Stimulated activated CD8-positive, alpha-beta memory T cell treated with anti-CD3 and anti-CD28 coated beads, Interleukin-12 subunit alpha, Interleukin-12 subunit beta, amount 100 ng/mL, for 1 hour (primary cell): Measurements from ENCODE around the gene PEX12.
"Not testable (repeated sequence)": the region's sequence is repeated elsewhere in the genome, so short reads cannot be mapped to it uniquely, and the experiment has no call there.

Experiments
- DNase-seq: peaks from one replicate; pipeline ENCODE4 v3.0.0-alpha.2; 2020; ENCODE audit warnings: low read depth

The PEX12 gene

DNA sequence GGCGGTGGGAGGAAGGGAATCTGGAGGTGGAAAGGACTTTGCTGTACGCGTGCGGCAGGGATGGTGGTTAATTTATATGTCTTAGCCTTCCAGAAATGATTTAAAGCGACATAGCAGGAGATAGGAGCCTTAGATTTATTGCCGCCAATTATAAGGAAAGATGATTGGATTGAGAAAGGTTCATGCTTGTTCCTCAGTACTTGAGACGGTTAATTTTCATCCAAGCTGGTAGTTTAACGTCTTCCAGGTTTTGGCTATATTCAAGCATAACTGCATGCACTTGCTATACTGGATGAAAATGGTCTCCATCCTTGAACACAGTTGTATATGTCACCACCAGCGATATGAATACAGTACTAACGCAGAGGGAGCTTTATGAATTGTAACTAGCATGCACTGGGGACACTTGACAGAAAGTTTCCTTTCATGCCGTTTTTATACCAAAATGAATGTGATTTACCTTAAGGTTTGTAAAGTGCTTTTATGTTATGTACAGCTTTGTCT lies 610 bp upstream of the PEX12 start:
- DNase-seq = no peak

DNA sequence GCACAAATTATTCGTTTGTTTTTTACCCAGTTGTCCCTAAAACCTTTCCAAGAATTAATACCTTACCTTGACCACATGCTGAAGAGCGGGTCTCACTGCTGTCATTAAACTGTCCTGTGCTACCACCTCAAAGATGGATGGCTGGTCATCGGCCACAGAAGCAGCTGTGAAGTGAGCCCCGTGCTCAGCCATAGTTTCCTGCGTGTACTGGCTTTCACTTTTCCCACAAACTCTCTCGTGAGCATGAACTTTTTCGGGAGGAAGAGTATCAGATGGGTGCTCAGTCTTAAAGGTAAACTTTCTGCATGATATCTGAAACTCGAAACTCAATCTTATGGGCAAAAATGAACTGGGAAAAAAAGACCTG lies 558 bp downstream of the PEX12 start:
- DNase-seq = no peak

DNA sequence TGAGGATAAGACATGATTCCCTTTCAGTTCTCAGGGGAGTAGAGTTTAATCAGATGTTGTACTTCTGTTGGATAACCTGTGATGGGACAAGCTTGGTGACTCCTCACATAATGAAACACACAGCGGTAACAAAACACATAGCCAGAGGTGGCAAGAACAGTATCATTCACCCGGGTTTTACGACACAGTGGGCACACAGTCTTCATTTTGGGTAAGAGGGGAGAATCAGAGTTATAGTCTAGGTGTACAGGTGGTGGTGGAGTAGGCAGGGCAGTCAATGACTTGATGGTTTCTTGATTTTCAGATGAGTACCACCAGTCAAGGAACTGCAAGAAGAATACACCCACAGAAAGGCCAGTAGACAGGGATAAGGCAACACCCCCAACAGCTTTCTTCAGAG lies 2.6 kb downstream of the PEX12 start:
- no peak for DNase-seq

- DNase-seq = no peak
Observed at GRCh38 chr17:35569405-35569804, 9.0 kb downstream of the PEX12 start.

GRCh38 chr17:35568561-35568960 lies 9.8 kb downstream of the PEX12 start:
- no peak for DNase-seq

GRCh38 chr17:35566968-35567367 lies 11.4 kb downstream of the PEX12 start:
- no peak for DNase-seq

GRCh38 chr17:35563181-35563580 lies 15.2 kb downstream of the PEX12 start:
- DNase-seq = not testable (repeated sequence)

GRCh38 chr17:35560703-35561102 lies 17.7 kb downstream of the PEX12 start, which contains the start of gene SLFN14:
SLFN14 (minus strand) TSS chr17:35560819; CDS start chr17:35558062, 2,757 bp downstream.
- DNase-seq = no peak

DNA sequence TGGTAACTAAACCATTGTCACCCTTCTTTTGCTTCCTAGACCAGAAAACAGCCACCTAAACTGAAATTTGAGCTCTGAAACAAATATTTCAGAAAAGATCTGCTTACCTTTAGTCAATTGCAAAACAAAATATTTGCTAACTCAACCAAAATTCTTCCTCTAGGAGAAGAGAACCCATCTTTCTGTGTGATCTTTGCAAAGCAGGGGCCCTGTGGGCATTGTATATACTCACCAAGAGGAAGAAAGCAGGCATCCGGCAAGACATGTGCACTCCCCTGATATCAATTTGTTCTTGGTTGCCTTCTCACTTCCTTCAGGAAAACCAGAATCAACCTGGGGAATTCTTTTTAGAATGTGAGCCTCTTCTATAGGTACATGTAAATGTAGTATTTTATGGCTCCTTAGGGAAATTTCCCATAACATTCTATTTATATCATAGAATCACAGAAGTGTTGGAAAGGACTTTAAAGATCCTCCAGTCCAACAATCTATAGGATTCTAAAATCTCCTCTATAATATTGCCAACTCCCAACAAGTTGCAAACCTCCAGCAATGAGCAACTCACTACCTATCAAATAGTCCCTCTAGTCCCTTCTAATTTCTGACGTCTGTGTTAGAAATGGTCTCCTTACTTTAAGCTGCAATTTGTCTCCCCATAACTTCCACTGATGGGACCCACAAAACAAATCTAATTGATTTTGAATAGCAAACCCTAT lies 18.7 kb downstream of the PEX12 start:
- DNase-seq = no peak

- no peak for DNase-seq
Observed at GRCh38 chr17:35557353-35557752, 21.0 kb downstream of the PEX12 start.

- no peak for DNase-seq
Observed at GRCh38 chr17:35555691-35556090, 22.7 kb downstream of the PEX12 start.

DNA sequence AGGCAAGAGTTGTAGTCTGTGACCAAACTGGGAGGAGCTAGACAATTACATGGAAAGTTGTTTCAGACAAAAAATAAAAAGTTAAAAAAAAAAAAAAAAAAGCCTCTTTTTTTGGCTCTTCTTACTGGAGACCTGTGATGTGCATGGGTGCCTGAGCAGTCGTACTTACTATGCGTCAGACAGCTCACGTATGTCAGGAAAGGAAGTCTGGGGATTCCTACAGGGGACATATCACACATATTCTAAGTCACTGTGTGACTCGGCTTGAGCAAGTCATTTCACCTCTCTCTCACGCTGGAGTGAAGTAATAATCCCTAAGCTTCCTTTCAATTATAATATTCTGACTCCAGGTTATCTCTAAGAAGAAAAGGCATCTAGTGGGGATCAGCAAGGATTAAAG lies 23.7 kb downstream of the PEX12 start:
- no peak for DNase-seq

DNA sequence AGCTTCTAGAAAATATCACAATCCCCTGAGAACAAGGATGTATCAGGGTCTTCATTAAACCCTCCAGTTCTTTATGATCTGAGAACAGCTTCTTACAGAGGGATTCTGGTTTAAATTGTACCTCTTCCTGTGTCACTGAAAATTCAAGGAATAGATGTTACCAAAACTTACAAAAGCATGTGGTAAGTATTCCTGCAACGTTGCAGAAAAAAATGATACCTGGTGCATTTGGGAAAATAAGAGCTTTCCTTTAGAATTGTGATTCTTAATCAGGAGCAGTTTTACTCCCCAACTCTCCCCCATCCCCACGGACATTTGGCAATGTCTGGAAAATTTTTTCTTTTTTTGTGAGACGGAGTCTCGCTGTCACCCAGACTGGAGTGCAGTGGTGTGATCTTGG lies 25.1 kb downstream of the PEX12 start:
- no peak for DNase-seq

DNA sequence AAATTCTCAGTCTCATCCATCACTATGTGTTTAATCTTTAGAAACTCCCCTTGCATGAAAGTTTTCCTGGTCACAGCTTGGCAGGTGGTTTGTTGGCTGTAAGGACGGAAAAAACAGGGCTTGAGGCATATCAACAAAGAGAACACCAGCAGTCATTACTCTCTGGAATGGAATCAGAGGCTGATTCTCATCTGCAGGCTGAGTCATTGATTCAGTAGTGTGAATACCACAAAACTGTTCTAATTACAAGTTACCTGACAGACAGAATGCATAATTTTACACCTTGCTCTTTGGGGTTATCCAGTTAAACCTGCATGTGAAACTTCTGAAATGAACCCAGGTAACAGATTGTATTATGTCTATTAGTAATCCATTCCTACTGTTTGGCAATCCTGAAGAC lies 29.4 kb downstream of the PEX12 start:
- DNase-seq = no peak

DNA sequence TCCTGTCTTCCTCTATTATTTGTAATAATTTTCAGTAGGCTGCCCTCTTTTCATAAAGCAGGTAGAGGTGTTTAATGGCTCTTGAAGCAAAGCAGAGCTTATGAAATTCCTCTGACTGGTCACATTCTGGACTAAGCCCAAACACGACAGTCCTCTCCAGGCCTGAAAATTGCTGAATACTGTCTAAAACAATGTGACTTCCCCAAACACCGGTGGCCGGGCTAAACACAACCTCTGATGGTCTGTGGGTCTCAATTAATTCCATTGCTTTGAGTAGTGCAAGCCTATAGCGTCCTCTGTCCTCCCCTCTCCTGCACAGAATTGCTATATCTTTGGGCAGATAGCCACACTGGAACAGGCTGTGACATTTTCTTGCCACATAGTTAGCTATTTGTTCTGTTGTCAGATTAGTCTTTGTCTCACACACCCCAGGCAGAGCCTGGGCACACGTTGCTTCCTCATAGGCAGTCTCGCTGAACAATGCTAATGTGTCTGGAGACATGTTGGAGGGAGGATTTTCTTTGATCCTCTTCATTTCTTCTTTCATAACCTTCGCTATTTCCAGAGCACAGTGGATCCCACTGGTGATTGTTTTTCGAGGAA lies 30.1 kb downstream of the PEX12 start:
- DNase-seq = no peak

DNA sequence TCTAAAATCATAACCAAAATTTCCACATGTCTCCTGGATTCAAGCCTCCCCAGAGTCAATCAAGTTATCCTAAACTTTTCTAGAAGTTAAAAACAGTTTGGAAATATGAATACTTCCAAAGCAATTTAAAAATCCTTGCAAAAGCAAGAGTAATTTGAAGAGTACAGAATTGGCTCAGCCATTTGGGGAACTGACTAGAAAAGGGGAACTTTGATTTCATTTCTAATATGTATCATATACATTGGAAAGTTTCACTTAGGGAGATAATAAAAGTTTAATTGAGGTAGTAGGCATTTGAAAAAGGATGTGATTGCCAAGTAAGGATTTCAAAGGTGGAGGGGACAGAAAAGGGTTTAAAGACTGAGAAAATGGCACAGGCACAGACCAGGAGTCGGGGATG lies 31.9 kb downstream of the PEX12 start:
- DNase-seq = no peak

DNA sequence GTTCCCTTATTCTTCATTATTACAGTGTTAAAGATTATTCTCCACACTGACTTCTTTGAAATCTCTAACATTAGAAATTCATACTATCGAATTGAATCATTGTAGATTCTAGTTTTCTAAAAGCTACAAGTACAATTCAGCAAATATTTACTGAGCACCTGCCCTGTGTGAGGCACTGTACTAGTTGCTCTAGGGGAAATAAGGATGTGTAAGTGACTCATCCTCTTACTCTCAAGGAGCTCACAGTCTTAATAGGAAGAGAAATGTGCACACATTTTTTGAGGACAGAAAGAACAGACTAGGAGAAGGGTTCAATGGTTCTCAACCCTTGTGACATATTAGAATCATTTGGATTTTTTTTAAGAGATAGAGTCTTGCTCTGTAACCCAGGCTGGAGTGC lies 33.2 kb downstream of the PEX12 start:
- no peak for DNase-seq

GRCh38 chr17:35543856-35544255 lies 34.5 kb downstream of the PEX12 start:
- DNase-seq = no peak

DNA sequence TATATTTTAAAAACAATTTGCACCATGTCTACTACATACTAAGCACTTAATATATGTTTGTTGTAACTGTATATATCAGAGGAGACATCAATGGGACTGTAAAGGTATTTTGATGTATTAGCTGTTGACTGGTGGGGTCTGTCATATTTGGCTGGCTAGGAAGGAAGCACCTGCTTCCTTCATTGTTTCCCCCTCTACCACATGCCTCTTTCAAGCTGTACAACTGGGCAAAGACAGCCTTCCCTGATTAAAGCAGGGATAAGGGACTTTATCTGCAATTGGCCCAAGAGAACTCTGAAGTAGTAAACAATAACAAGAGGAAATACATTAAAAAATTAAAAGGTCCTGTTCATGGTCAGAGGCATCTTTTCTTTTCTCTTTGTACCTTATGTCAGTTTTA lies 35.4 kb downstream of the PEX12 start:
- DNase-seq = no peak

- no peak for DNase-seq
Observed at GRCh38 chr17:35541434-35541833, 36.9 kb downstream of the PEX12 start.

- DNase-seq = no peak
Observed at GRCh38 chr17:35540589-35541404, 37.6 kb downstream of the PEX12 start.

DNA sequence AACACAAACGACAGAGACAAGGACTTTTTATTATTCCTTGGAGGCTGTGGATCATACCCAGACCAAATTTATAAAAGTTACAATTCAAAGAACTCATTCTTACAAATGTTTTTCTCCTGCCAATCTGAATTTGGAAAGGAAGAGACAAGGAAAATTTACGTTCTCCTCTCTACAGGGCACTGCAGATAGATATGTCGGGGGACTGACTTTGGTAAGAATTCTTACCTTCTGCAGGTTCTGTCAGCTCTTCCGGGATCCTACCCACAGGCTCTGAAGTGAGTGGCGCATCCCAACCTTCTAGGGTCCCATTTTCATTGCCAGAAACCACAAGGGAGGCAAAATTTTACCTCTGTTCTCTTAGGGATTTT lies 38.7 kb downstream of the PEX12 start:
- DNase-seq = no peak

DNA sequence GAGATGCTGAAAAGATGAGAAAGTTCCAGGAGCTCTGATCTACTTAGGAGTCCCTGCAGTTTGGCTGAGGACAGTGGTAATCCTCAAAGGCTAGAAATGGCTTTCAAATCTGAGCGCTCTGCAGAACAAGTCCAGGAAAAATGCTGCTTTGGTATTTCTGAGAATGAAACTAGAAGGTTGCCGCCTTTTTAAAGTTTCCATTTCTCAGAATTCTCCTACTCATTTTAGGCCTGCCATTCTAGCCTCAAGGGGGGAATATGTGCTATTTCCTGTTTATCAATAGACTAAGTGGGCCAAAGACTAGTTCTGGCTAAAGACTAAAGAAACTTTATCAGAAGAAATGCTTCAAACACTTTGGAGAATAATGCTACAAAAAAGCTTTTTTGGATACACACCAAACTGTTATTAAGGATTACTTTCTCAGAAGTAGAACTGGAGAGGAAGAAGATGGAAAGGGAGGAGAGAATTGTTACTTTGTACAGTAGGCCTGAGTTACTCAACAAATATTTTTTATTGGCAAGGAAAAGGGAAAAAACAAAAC lies 40.7 kb downstream of the PEX12 start, which contains the start of gene SLFN12L:
Gene SLFN12L, minus strand, starts transcription at position 78 of the 541 bp plus-strand sequence. CDS start 15,314 bp downstream, outside the sequence.
- no peak for DNase-seq
